Activated CD8-positive, alpha-beta memory T cell treated with anti-CD3 and anti-CD28 coated beads for 1 hour (primary cell): ENCODE data around the gene KRTAP2-4.
"Not testable (repeated sequence)": the region's sequence is repeated elsewhere in the genome, so short reads cannot be mapped to it uniquely, and the experiment has no call there.

Source experiments
- DNase-seq, 2 donors: peaks; one replicate each; pipeline ENCODE4 v3.0.0-alpha.2; 2020; ENCODE audit warnings: low read depth in 1 of 2; ENCODE audit errors: extremely low read depth in 1 of 2

KRTAP2-4 gene

GRCh38 chr17:41065829-41066624, at the start of gene KRTAP2-4:
Gene KRTAP2-4 (minus strand): TSS chr17:41065879. CDS start chr17:41065845, 34 bp downstream.
- no peak for DNase-seq

GRCh38 chr17:41111151-41111885, 45.6 kb upstream of the KRTAP2-4 start:
- DNase-seq: no peak

DNA sequence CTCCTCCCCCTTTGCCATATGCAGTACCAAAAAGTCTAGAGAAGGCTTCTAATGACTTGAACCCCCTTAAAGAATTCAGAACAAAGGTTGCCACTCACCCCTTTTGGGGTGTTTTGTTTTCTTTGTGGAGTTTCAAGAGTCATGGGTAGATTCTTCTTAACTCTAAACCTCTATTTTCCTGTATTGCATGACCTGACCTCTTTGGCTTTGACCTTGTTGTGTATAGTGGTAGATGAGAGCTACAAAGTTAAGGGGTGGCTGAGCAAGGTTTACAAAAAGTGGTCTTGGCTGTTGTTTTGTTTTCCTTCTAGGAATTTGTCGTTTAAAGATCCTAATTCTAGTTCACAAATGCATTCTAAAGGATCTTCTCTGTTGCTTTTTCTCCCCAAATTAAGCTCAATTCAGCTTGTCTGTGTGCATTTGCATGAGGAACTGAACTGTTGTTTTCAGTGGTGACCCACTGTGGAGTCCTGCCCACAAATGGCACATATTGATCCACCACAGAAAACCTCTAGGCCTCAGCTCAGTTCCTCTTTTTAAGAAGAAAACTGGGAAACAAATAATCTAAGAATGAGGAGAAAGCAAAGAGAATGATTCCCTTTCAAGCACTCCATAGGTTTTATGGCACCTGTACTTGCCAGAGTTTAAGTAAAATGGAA, 43.2 kb upstream of the KRTAP2-4 start:
- DNase-seq: not testable (repeated sequence)

GRCh38 chr17:41107941-41108450, 42.3 kb upstream of the KRTAP2-4 start:
- no peak for DNase-seq

DNA sequence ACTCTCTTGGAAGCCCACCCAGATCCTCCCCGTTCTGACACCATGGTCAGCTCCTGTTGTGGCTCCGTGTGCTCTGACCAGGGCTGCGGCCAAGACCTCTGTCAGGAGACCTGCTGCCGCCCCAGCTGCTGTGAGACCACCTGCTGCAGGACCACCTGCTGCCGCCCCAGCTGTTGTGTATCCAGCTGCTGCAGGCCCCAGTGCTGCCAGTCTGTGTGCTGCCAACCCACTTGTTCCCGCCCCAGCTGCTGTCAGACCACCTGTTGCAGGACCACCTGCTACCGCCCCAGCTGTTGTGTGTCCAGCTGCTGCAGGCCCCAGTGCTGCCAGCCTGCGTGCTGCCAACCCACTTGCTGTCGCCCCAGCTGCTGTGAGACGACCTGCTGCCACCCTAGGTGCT, 39.7 kb upstream of the KRTAP2-4 start, which contains the start of gene KRTAP4-9:
TSS of gene KRTAP4-9 (plus strand) at position 43 of the 400 bp plus-strand sequence. CDS start at position 43, 0 bp downstream.
- DNase-seq: not testable (repeated sequence)

DNA sequence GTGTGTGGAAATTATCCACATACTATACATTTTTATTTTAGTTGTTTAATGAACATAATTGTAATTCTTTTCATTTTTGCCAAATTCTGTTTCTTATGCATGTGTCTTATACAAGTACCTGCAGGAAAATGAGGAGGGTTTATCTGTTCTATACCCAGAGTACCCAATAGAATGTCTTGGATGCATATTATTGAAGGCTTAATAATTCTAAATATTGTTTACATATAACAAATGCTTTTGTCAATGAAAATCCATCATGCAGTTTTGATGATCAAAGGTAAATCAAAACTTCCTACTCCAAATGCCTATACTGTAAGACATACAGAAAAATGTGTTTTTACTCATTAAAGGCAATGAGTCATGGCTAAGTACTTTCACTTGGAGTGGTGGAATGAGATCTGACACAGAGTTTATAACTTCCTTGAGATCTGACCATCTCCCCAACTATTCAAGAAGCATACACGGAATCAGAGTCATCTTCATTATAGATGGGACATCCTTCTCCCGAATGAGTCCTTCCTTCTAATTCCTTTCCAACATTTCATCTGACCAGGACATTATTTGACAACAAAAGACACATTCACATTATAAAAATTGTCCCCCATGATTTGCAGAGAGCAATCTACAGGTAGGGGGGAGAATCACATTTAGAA, 38.8 kb upstream of the KRTAP2-4 start:
- DNase-seq: not testable (repeated sequence)

- DNase-seq: no peak
These were observed 38.2 kb upstream of the KRTAP2-4 start for GRCh38 chr17:41103896-41104295.

DNA sequence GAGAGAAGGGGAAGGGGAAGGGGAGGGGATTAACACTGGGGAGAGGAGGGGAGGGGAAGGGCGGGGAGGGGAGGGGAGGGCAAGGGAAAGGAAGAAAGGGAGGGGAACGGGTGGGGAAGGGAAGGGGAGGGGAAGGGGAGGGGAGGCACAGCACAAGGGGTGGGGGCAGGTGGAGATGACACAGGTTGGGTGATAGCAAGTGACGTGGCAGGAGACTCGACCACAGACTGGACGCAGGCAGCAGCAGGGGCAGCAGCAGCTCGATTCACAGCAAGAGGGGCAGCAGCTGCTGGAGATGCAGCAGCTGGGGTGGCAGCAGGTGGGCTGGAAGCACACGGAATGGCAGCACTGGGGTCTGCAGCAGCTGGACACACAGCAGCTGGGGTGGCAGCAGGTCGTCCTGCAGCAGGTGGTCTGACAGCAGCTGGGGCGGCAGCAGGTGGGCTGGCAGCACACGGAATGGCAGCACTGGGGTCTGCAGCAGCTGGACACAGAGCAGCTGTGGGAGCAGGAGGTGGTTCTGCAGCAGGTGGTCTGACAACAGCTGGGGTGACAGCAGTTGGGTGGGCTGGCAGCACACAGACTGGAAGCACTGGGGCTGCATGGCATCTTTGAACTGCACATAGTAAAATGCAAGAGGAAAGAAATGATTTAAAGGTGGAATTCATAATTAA, 36.0 kb upstream of the KRTAP2-4 start, which contains the start of gene KRTAP4-16:
TSS of gene KRTAP4-16 (minus strand) at position 624 of the 674 bp plus-strand sequence. CDS start at position 624, 0 bp downstream.
- no peak for DNase-seq

- not testable (repeated sequence) for DNase-seq
These were observed 34.2 kb upstream of the KRTAP2-4 start for GRCh38 chr17:41099682-41100480.

DNA sequence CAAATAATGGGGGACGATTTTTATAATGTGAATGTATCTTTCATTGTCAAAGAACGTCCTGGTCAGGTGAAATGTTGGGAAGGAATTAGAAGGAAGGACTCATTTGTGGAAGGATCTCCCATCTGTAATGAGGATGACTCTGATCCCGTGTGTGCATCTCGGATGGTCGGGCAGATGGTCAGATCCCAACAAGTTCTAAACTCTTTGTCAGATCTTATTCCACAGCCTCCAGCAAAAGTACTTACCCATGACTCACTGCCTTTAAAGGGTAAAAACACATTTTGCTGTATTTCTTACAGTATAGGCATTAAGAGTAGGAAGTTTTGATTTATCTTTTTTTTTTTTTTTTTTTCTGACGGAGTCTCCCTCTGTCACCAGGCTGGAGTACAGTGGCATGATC, 32.8 kb upstream of the KRTAP2-4 start:
- DNase-seq: no peak

DNA sequence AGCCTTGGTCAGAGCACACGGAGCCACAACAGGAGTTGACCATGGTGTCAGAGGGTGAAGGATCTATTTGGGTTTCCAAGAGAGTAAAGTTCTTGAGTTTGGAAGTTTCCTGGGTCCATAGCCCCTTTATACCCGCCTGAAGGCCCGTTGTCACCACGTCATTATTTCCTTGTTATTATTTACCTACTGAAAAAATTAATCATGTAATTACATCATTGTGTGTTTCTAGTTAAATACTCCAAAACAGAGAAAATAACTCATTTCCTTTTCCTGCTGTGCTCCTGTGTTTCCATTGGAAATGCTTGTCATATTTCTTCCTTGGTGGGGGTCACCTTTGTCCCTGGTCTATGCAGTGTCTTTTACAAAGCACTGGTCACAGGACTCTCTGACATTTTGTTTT, 32.4 kb upstream of the KRTAP2-4 start, which contains the start of gene KRTAP4-8:
TSS of gene KRTAP4-8 (minus strand) at position 101 of the 400 bp plus-strand sequence. CDS start at position 43, 58 bp downstream.
- DNase-seq: no peak

- no peak for DNase-seq
These were observed 30.4 kb upstream of the KRTAP2-4 start for GRCh38 chr17:41096055-41096454.

GRCh38 chr17:41088760-41089352, 23.2 kb upstream of the KRTAP2-4 start:
- DNase-seq: not testable (repeated sequence)

GRCh38 chr17:41084100-41084856, 18.6 kb upstream of the KRTAP2-4 start, which contains the start of gene KRTAP4-7:
Gene KRTAP4-7 (plus strand): TSS chr17:41084150. CDS start chr17:41084207, 57 bp downstream.
- DNase-seq: not testable (repeated sequence)

DNA sequence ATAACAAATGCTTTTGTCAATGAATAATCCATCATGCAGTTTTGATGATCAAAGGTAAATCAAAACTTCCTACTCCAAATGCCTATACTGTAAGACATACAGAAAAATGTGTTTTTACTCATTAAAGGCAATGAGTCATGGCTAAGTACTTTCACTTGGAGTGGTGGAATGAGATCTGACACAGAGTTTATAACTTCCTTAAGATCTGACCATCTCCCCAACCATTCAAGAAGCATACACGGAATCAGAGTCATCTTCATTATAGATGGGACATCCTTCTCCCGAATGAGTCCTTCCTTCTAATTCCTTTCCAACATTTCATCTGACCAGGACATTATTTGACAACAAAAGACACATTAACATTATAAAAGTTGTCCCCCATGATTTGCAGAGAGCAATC, 17.7 kb upstream of the KRTAP2-4 start:
- not testable (repeated sequence) for DNase-seq

GRCh38 chr17:41082626-41083025, 16.9 kb upstream of the KRTAP2-4 start:
- no peak for DNase-seq

- no peak for DNase-seq
These were observed 11.1 kb upstream of the KRTAP2-4 start for GRCh38 chr17:41076788-41077187.

GRCh38 chr17:41073676-41074075, 8.0 kb upstream of the KRTAP2-4 start:
- DNase-seq: no peak
